DND-41 (cell line): ENCODE measurements around the gene PDZD4.

ENCODE experiments used
- ATAC-seq: fragments of 200-7000 bp; cut with Tn5 transposase; 3 replicates; pipeline ENCODE4 v1.9.1; 2021; ENCODE audit warnings: low read depth; ENCODE audit not compliant: insufficient read depth
- DNase-seq: peaks from one replicate; pipeline ENCODE4 v3.0.0-alpha.2; 2020
- H2AFZ ChIP-seq: 2 replicates; pipeline ENCODE4 v1.6.0; 2012; ENCODE audit warnings: low read depth, low read length
- H3K27ac ChIP-seq: 2 replicates; pipeline ENCODE4 v1.5.1; 2012; ENCODE audit warnings: low read length, inconsistent platforms
- H3K27me3 ChIP-seq: fragments of 200-600 bp; sonication (generic); 2 replicates; pipeline ENCODE4 v1.6.0; 2012; ENCODE audit warnings: low read length, mild to moderate bottlenecking, inconsistent platforms; ENCODE audit not compliant: insufficient read depth, poor library complexity
- H3K36me3 ChIP-seq: 2 replicates; pipeline ENCODE4 v1.5.1; 2012; ENCODE audit warnings: low read length, inconsistent platforms; ENCODE audit not compliant: insufficient read depth
- H3K4me1 ChIP-seq: 2 replicates; pipeline ENCODE4 v1.5.1; 2012; ENCODE audit warnings: mild to moderate bottlenecking, low read length; ENCODE audit not compliant: insufficient read depth
- H3K4me2 ChIP-seq: 2 replicates; pipeline ENCODE4 v1.6.0; 2012; ENCODE audit warnings: mild to moderate bottlenecking, moderate library complexity, low read length, inconsistent platforms; ENCODE audit not compliant: insufficient read depth
- H3K4me3 ChIP-seq, 2 experiments: fragments of 200-600 bp in 1 of 2; shearing (Covaris generic) in 1 of 2; 2 replicates each; pipeline ENCODE4 v1.5.1; 2012 to 2016; ENCODE audit warnings: inconsistent platforms in 2 of 2, low read length in 2 of 2, mild to moderate bottlenecking in 2 of 2, low read depth in 1 of 2, moderate library complexity in 1 of 2
- H3K79me2 ChIP-seq: 2 replicates; pipeline ENCODE4 v1.6.0; 2012; ENCODE audit warnings: low read length, inconsistent platforms; ENCODE audit not compliant: insufficient read depth
- H3K9ac ChIP-seq: 2 replicates; pipeline ENCODE4 v1.6.0; 2012; ENCODE audit warnings: low read depth, mild to moderate bottlenecking, inconsistent platforms, low read length, moderate library complexity
- H3K9me3 ChIP-seq: 2 replicates; pipeline ENCODE4 v1.5.1; 2012; ENCODE audit warnings: low read length, moderate library complexity, mild to moderate bottlenecking, inconsistent platforms; ENCODE audit not compliant: insufficient read depth, severe bottlenecking
- H4K20me1 ChIP-seq: 2 replicates; pipeline ENCODE4 v1.6.0; 2012; ENCODE audit warnings: low read length; ENCODE audit not compliant: insufficient read depth
- EZH2 ChIP-seq: IDR thresholded peaks from 3 replicates; pipeline ENCODE4 v1.6.1; 2012; ENCODE audit warnings: borderline replicate concordance, low read depth, mild to moderate bottlenecking, moderate library complexity, low read length, inconsistent platforms; ENCODE audit not compliant: severe bottlenecking
- TF ChIP-seq, protein P1 (sequence below): IDR thresholded peaks from 2 replicates; pipeline ENCODE4 v1.5.1; 2012; ENCODE audit warnings: borderline replicate concordance, low read length, moderate library complexity, mild to moderate bottlenecking; ENCODE audit not compliant: poor library complexity, severe bottlenecking; ENCODE audit errors: extremely low read depth

The PDZD4 gene

GRCh38 chrX:153761863-153762262 is 68.5 kb downstream of the PDZD4 start:
- no peak for DNase-seq
- no peaks in the 10 kb centered on the region for H3K9me3 ChIP-seq
- H3K27me3 ChIP-seq = no peaks in the 10 kb centered on the region

DNA sequence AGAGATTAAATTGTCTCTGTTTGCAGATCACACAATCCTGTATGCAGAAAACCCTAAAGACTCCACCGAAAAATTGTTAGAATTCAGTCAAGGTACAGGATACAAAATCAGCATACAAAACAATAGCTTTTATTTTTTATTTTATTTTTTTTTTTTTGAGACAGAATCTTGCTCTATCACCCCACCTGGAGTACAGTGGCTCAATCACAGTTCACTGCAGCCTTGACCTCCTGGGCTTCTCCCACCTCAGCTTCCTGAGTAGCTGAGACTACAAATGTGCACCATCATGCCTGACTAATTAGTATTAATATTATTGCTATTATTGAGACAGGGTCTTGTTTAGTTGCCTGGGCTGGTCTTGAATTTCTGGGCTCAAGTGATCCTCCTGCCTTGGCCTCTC is 75.2 kb downstream of the PDZD4 start:
- H3K27me3 ChIP-seq = no peaks in the 10 kb centered on the region
- ATAC-seq = no peak
- no peak for DNase-seq
- no peak for TF ChIP-seq EZH2
- H3K4me2 ChIP-seq = no peak overlapping the region
- H3K27ac ChIP-seq = no peak overlapping the region
- H3K4me3 ChIP-seq = no peak overlapping the region
- H3K9ac ChIP-seq = no peak overlapping the region
- no peaks in the 10 kb centered on the region for H3K79me2 ChIP-seq
- no peaks in the 10 kb centered on the region for H3K4me1 ChIP-seq
- no peaks in the 10 kb centered on the region for H3K36me3 ChIP-seq
- H3K9me3 ChIP-seq = no peaks in the 10 kb centered on the region
- no peaks in the 10 kb centered on the region for H4K20me1 ChIP-seq
- no peak overlapping the region for H2AFZ ChIP-seq

More at GRCh38 chrX:153761863-153762262, 68.5 kb downstream of the PDZD4 start:
- ATAC-seq = no peak
- no peak for TF ChIP-seq EZH2
- TF ChIP-seq, protein P1, sequence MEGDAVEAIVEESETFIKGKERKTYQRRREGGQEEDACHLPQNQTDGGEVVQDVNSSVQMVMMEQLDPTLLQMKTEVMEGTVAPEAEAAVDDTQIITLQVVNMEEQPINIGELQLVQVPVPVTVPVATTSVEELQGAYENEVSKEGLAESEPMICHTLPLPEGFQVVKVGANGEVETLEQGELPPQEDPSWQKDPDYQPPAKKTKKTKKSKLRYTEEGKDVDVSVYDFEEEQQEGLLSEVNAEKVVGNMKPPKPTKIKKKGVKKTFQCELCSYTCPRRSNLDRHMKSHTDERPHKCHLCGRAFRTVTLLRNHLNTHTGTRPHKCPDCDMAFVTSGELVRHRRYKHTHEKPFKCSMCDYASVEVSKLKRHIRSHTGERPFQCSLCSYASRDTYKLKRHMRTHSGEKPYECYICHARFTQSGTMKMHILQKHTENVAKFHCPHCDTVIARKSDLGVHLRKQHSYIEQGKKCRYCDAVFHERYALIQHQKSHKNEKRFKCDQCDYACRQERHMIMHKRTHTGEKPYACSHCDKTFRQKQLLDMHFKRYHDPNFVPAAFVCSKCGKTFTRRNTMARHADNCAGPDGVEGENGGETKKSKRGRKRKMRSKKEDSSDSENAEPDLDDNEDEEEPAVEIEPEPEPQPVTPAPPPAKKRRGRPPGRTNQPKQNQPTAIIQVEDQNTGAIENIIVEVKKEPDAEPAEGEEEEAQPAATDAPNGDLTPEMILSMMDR = no peak
- H3K79me2 ChIP-seq = no peaks in the 10 kb centered on the region
- H3K27ac ChIP-seq = no peak overlapping the region
- peaks cover 18% of the 10 kb centered on the region for H3K4me1 ChIP-seq
- H3K36me3 ChIP-seq = no peaks in the 10 kb centered on the region
- H3K9ac ChIP-seq = no peak overlapping the region
- no peak overlapping the region for H2AFZ ChIP-seq
- no peak overlapping the region for H3K4me3 ChIP-seq
- H3K4me2 ChIP-seq = no peak overlapping the region
- H4K20me1 ChIP-seq = peaks cover 4% of the 10 kb centered on the region; the same call in 1 of the 2 replicates
